Stimulated activated CD8-positive, alpha-beta memory T cell treated with anti-CD3 and anti-CD28 coated beads, Interleukin-4, amount 100 ng/mL, for 24 hours (primary cell): ENCODE measurements around the gene FCAR.
"Not testable (repeated sequence)": the region's sequence is repeated elsewhere in the genome, so short reads cannot be mapped to it uniquely, and the experiment has no call there.

ENCODE experiments used
- DNase-seq: peaks from one replicate; pipeline ENCODE4 v3.0.0-alpha.2; 2020; ENCODE audit warnings: low read depth

Gene FCAR

GRCh38 chr19:54873990-54874389, at the start of gene FCAR:
Gene FCAR (plus strand): TSS chr19:54874235. CDS start chr19:54874290, 55 bp downstream.
- no peak for DNase-seq

DNA sequence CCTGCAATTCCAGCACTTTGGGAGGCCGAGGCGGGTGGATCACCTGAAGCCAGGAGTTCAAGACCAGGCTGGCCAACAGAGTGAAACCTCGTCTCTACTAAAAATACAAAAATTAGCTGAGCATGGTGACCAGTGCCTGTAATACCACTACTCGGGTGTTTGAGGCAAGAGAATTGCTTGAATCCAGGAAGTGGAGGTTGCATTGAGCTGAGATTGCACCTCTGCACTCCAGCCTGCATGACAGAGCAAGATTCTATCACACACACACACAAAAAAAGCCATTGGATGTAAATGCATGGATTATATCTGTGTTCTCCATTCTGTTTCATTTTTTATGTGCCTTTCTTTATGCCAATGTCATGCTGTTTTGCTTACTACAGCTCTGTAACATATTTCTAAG, 49.6 kb upstream of the FCAR start:
- not testable (repeated sequence) for DNase-seq

DNA sequence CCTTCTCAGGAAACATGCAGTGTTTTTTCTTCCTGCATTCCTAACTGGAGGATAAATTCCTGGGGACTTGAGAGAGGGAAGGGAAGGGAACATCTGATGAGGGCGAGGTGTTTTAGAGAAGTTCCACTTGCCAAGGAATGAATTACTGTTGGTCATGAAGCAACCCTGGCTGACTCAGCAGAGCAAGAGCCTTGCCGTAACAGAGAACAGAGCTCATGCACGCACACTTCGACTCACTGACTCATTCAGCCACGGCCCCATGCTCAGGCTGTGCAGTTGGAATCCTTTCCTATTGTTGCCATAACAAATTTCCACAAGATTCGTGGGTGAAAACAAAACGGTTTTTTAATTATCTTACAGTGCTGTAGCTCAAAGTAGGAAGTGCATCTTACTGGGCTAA, 48.7 kb upstream of the FCAR start:
- DNase-seq: not testable (repeated sequence)

DNA sequence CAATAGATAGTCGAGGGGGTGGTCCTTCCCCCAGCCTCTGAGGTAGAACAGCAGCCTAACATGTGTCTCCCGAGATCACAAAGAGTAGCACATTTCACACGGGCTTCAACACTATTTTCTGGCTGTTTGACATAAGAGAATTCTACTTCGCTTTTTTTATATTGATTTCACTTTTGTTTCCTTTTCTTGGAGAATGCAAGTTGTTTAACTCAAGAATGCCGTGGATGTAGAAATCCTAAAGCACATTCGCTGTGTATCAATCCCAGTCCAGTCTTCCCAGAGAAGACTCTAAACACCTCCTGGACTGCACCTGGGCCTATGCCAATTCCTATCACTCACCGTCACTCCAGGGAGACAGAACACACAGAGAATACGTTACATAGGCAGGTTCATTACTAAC, 46.0 kb upstream of the FCAR start:
- DNase-seq: not testable (repeated sequence)

DNA sequence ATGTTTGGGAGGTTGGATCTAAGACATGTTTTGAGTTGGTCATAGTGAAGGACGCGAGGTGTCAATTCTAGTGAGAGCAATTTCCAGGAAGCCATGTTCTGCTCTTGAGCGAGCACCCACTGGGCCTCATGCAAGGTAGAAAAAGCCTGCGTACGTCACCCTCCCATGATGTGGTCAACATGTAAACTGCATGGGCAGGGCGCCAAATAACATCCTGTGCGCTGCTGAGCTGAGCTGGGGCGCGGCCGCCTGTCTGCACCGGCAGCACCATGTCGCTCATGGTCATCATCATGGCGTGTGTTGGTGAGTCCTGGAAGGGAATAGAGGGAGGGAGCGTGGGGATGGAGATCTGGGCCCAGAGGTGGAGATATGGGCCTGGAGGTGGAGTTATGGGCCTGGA, 41.5 kb upstream of the FCAR start, which contains the start of gene KIR2DS4:
Gene KIR2DS4, plus strand, starts transcription at position 181 of the 400 bp plus-strand sequence.
- DNase-seq: not testable (repeated sequence)

DNA sequence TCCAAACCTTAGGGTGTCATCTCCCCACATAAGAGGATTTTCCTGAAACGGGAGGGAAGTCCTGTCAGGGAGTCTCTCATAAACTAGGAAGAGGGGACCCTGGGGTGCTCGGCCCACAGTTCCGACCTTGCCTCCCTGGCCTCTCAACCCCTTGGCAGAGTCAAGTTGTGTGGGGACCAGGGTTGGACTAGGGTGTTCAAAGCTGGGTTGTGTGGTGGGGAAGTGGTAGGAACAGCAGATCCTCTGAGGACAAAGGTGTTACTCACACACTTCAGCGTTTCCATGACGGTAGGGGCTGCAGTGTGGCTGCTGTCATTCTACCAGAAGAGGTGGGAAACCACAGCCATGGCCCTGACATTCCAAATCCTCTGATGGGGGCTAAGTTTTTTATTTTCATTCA, 38.9 kb upstream of the FCAR start:
- DNase-seq: not testable (repeated sequence)

DNA sequence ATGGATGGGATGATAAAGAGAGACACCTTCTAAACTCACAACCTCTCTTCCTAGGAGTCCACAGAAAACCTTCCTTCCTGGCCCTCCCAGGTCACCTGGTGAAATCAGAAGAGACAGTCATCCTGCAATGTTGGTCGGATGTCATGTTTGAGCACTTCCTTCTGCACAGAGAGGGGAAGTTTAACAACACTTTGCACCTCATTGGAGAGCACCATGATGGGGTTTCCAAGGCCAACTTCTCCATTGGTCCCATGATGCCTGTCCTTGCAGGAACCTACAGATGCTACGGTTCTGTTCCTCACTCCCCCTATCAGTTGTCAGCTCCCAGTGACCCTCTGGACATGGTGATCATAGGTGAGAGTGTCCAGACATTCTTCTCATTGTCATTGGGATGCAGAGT, 36.5 kb upstream of the FCAR start:
- DNase-seq: not testable (repeated sequence)

DNA sequence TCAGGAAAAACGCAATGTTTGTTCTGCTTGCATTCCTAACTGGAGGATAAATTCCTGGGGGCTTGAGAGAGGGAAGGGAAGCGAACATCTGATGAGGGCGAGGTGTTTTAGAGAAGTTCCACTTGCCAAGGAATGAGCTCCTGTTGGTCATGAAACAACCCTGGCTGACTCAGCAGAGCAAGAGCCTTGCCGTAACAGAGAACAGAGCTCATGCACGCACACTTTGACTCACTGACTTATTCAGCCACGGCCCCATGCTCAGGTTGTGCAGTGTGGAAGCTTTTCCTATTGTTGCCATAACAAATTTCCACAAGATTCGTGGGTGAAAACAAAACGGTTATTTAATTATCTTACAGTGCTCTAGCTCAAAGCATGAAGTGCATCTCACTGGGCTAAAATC, 30.9 kb upstream of the FCAR start:
- DNase-seq: not testable (repeated sequence)

DNA sequence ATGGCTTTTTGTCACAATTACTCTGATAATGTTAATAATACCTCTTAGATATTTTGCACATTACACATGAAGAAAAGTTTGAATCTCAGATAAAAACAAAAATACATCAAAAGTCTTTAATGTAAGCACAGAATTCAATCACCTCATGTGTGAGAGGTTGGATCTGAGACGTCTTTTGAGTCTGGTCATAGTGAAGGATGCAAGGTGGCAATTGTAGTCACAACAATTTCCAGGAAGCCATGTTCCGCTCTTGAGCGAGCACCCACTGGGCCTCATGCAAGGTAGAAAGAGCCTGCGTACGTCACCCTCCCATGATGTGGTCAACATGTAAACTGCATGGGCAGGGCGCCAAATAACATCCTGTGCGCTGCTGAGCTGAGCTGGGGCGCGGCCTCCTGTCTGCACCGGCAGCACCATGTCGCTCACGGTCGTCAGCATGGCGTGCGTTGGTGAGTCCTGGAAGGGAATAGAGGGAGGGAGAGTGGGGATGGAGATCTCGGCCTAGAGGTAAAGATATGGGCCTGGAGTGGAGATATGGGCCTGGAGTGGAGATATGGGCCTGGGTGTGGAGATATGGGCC, 23.9 kb upstream of the FCAR start, which contains the start of gene KIR3DL2:
Gene KIR3DL2, plus strand, starts transcription at position 383 of the 580 bp plus-strand sequence. Its CDS starts 33 bp downstream, at position 416.
- DNase-seq: not testable (repeated sequence)

- DNase-seq: no peak
Observed at GRCh38 chr19:54850930-54851329, 23.1 kb upstream of the FCAR start.

DNA sequence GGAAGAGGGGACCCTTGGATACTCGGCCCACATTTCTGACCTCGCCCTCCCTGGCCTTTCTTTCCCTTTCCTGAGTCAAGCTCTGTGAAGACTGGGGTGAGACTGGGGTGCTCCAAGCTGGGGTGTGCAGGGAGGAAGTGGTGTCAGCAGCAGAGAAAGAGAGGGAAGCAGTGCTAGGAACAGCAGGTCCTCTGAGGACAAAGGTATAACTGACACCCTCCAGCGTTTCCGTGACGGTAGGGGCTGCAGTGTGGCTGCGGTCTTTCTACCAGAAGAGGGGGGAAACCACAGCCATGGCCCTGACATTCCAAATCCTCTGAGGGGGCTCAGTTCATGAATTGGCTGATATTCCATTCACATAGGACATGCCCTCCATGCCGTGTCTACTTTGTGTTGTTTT, 22.7 kb upstream of the FCAR start:
- no peak for DNase-seq

DNA sequence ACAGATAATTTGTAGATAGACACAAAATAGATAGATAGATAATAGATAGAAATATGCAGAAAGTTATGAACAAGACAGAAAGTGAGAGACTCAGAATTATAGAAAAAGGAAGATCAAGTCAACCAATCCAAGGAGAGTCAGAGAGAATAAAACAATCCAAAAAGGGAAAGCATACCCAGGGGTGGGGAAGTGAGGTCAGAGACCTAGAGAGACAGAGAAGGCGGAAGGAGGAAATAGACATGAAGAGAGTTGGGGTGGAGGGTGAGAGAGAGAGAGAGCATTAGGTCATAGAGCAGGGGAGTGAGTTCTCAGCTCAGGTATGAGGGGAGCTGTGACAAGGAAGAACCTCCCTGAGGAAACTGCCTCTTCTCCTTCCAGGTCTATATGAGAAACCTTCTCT, 18.8 kb upstream of the FCAR start:
- DNase-seq: not testable (repeated sequence)

DNA sequence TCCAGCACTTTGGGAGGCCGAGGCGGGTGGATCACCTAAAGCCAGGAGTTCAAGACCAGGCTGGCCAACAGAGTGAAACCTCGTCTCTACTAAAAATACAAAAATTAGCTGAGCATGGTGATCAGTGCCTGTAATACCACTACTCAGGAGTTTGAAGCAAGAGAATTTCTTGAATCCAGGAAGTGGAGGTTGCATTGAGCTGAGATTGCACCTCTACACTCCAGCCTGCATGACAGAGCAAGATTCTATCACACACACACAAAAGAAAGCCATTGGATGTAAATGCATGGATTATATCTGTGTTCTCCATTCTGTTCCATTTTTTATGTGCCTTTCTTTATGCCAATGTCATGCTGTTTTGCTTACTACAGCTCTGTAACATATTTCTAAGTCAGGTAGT, 15.6 kb upstream of the FCAR start:
- DNase-seq: not testable (repeated sequence)

GRCh38 chr19:54859421-54859820, 14.6 kb upstream of the FCAR start:
- DNase-seq: not testable (repeated sequence)

DNA sequence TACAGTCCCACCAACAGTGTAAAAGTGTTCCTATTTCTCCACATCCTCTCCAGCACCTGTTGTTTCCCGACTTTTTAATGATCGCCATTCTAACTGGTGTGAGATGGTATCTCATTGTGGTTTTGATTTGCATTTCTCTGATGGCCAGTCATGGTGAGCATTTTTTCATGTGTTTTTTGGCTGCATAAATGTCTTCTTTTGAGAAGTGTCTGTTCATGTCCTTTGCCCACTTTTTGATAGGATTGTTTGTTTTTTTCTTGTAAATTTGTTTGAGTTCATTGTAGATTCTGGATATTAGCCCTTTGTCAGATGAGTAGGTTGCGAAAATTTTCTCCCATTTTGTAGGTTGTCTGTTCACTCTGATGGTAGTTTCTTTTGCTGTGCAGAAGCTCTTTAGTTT, 10.6 kb upstream of the FCAR start:
- DNase-seq: not testable (repeated sequence)

DNA sequence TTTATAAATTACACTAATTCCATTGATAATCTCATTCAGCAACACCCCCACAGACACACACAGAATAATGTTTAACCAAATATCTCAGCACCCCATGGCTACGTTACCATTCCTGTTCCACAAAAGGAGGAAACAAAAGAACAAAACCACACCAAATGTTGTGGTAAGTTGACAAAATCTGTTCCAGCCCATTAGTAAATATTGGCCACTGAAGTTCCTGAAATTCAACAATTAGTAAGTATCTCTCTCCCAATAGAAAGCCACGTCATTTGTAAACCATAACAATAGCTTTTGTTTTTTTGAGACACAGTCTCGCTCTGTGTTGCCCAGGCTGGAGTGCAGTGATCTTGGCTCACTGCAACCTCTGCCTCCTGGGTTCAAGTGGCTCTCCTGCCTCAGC, 2.3 kb upstream of the FCAR start:
- no peak for DNase-seq

- DNase-seq: no peak
Observed at GRCh38 chr19:54875506-54875905, 1.5 kb downstream of the FCAR start.

DNA sequence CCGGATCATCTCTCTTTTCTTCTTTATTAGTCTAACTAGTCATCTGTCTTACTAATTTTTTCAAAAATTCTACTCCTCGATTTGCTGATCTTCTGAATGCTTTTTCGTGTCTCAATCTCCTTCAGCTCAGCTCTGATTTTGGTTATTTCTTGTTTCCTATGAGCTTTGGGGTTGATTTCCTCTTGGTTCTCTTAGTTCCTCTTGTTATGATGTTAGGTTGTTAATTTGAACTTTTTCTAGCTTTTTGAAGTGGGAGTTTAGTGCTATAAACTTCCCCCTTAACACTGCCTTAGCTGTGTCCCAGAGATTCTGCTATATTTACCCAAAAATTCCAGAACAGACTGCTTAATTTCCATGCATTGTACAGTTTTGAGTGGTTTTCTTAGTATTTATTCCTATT, 3.4 kb downstream of the FCAR start:
- no peak for DNase-seq

DNA sequence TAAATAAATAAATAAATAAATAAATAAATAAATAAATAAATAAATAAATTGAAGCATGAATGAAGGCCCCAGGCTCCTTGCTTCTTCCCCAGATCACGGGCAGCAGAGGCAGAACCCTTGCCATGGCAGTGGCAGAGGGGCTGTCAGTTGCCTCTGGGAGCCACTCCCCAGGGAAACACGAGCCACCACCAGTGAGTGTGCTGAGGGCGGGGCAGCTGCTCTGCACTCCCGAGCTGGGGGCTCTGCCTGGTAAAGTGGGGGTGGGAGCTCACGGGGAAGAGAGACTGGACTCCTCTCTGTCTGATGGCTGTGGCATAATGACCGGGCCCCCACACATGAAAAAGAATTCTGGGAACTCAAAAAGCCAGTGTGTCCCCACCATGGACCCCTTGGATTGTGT, 7.8 kb downstream of the FCAR start:
- DNase-seq: no peak

GRCh38 chr19:54882758-54883157, 8.7 kb downstream of the FCAR start:
- no peak for DNase-seq

- DNase-seq: no peak
Observed at GRCh38 chr19:54883228-54883627, 9.2 kb downstream of the FCAR start.

DNA sequence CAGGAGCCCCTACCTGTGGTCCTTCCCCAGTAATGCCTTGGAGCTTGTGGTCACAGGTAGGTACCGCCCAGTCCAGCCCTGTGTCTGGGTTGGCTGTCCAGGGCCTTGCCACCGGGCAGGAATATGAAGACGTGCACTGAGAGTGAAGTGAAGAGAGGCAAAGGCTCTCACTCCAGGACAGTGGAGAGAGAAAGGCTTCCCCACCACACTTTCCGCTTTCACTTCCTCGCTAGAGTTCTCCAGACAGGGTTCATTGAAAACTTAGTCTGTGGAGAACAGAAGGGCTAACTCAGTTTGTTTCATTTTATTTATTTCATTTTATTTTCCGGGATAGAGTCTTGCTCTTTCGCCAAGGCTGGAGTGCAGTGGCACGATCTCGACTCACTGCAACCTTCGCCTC, 14.2 kb downstream of the FCAR start:
- no peak for DNase-seq

GRCh38 chr19:54889566-54889965, 15.5 kb downstream of the FCAR start:
- DNase-seq: no peak

DNA sequence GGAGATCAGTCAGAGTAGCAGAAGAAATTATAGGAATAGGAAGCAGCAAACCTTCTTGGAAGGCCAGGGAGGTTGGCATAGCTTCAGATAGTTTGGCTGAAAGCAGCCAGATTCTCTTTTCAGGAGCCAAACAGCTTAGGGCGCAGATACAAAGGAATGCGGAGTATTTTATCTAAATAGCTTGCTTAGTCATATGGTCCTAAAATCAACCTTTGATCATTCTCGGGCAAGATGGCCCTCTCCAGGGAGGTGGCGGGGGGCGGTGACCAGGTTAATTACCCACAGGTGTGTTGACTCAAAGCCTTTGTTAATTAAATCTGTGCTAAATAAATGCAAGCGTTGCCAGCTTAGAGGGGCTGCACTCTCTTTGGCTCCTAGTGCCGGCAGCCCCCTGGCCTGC, 19.4 kb downstream of the FCAR start:
- DNase-seq: no peak
